Transverse colon (tissue), 4 donors: ENCODE results near the gene PODN. TPM values are rescaled to one million over a fixed set of nuclear protein-coding genes. Genes with fewer than 3 reads are reported as not detected.

ENCODE experiments used
- DNase-seq: peaks from one replicate; pipeline ENCODE4 v3.0.0-alpha.2; 2019
- H3K27ac ChIP-seq, 4 donors: fragments of 200-600 bp; sonication (generic); 2 replicates each; pipeline ENCODE4 v1.5.1; 2016 to 2018; ENCODE audit warnings: inconsistent platforms in 4 of 4
- H3K27me3 ChIP-seq: fragments of 200-600 bp; sonication (generic); 2 replicates; pipeline ENCODE4 v1.5.1; 2017; ENCODE audit warnings: inconsistent platforms
- H3K36me3 ChIP-seq, 4 donors: fragments of 200-600 bp; sonication (generic); 2 replicates each; pipeline ENCODE4 v1.5.1; 2017 to 2019; ENCODE audit warnings: inconsistent platforms in 4 of 4
- H3K4me1 ChIP-seq, 4 donors: fragments of 200-600 bp; sonication (generic); 2 replicates each; pipeline ENCODE4 v1.5.1; 2017 to 2020; ENCODE audit warnings: inconsistent platforms in 4 of 4
- H3K4me3 ChIP-seq, 4 donors: fragments of 200-600 bp; sonication (generic); 1 replicate in 1 of 4; 2 replicates in 3 of 4; pipeline versions ENCODE4 v1.5.1 to v1.6.1; 2017 to 2019; ENCODE audit warnings: inconsistent platforms in 4 of 4
- H3K9me3 ChIP-seq, 2 donors: fragments of 200-600 bp; sonication (generic); 2 replicates each; pipeline ENCODE4 v1.5.1; 2017 to 2019; ENCODE audit warnings: inconsistent platforms in 2 of 2
- CTCF ChIP-seq, 5 experiments: fragments of 200-600 bp in 3 of 5; fragments of 450-650 bp in 2 of 5; sonication (generic) in 3 of 5; IDR thresholded peaks; 1 replicate in 2 of 5; 2 replicates in 3 of 5; pipeline ENCODE4 v1.5.1; 2016 to 2017; ENCODE audit warnings: antibody characterized with exemption in 5 of 5, inconsistent platforms in 3 of 5, mild to moderate bottlenecking in 2 of 5, moderate library complexity in 1 of 5
- EP300 ChIP-seq: sonication (generic); formaldehyde crosslinking; IDR thresholded peaks from one replicate; pipeline ENCODE4 v1.6.1; 2017; ENCODE audit warnings: antibody characterized with exemption, low read depth
- POLR2A ChIP-seq: fragments of 450-650 bp; IDR thresholded peaks from one replicate; pipeline ENCODE4 v1.6.1; 2016; ENCODE audit warnings: antibody characterized with exemption, mild to moderate bottlenecking, moderate library complexity
- POLR2AphosphoS5 ChIP-seq, 3 donors: sonication (generic); formaldehyde crosslinking; IDR thresholded peaks; one replicate each; pipeline ENCODE4 v1.6.1; 2016; ENCODE audit warnings: antibody characterized with exemption in 3 of 3
- WGBS, 2 donors: methylation state at CpG; one replicate each; pipeline ENCODE4 v1.1.5; 2018; ENCODE audit warnings: low coverage in 1 of 2; 5-methylcytosine and 5-hydroxymethylcytosine counted together
- in situ Hi-C, 4 donors: fragments of 200-750 bp; cut with MboI; loops; one replicate each; pipeline versions ENCODE4 v1.15.0 to v1.15.1; 2017; ENCODE audit warnings: low sequenced_read_pairs in 3 of 4, low pct_ligation_motif_present in 1 of 4, low pct_unique_long_range_greater_than_20kb in 1 of 4
- intact Hi-C: fragments of 100-400 bp; cut with DNase I; formaldehyde crosslinking; loops from one replicate; pipeline ENCODE4 v1.15.1; 2023; ENCODE audit warnings: low total_unique reads
- total RNA-seq, 4 donors: library from RNA; depleted of rRNA; stranded (reverse); fragments of >200 nt; gene quantifications; one replicate each; pipeline ENCODE4 v1.1.0, GENCODE V29; 2016

The PODN gene
- total RNA-seq, 4 donors from 2014 or later, result 29.4 to 43.6 (median 35.6) TPM

- WGBS, 2 donors, result 84% methylated on average over 14 of the region's 14 CpGs; no CpG with 5 or more reads in 1 of the 2 donors
Measured at GRCh38 chr1:53081384-53082066, 19.5 kb downstream of the PODN start.

GRCh38 chr1:53082826-53083455, 20.9 kb downstream of the PODN start:
- Histone ChIP-seq H3K9me3 (no peaks in the 10 kb centered on the region), H3K27me3 (no peaks in the 10 kb centered on the region), H3K4me1 (no peaks in the 10 kb centered on the region), H3K27ac (no peak overlapping the region), H3K36me3 (no peaks in the 10 kb centered on the region), H3K4me3 (no peak overlapping the region)
- in situ Hi-C loops, result no loop called here
- WGBS, 2 donors, result 85% methylated on average over 13 of the region's 13 CpGs; no CpG with 5 or more reads in 1 of the 2 donors
- intact Hi-C loops, result no loop called here
- DNase-seq, result no peak
- TF ChIP-seq CTCF (IDR thresholded peaks at IDR 0.05), result no peak
- TF ChIP-seq EP300, result no peak
- no peak for TF ChIP-seq POLR2AphosphoS5 (IDR thresholded peaks at IDR 0.05)
- no peak for TF ChIP-seq POLR2A

More at GRCh38 chr1:53081384-53082066, 19.5 kb downstream of the PODN start:
- no peak for DNase-seq
- intact Hi-C loops (no loop called here), in situ Hi-C loops (no loop called here)
- no peak overlapping the region for H3K27ac ChIP-seq
- H3K9me3 ChIP-seq, result no peaks in the 10 kb centered on the region
- H3K4me3 ChIP-seq, result no peak overlapping the region
- TF ChIP-seq CTCF (IDR thresholded peaks at IDR 0.05) (no peak), POLR2A (no peak), POLR2AphosphoS5 (IDR thresholded peaks at IDR 0.05) (no peak), EP300 (no peak)
- no peaks in the 10 kb centered on the region for H3K27me3 ChIP-seq
- no peaks in the 10 kb centered on the region for H3K4me1 ChIP-seq
- no peaks in the 10 kb centered on the region for H3K36me3 ChIP-seq

GRCh38 chr1:53083636-53084588, 21.9 kb downstream of the PODN start:
- WGBS, 2 donors, result 78 to 93% methylated on average over 5 to 17 of the region's 17 CpGs
- no peaks in the 10 kb centered on the region for H3K36me3 ChIP-seq
- intact Hi-C loops, result no loop called here

GRCh38 chr1:53084589-53084971, 22.6 kb downstream of the PODN start:
- no peak for TF ChIP-seq POLR2AphosphoS5 (IDR thresholded peaks at IDR 0.05)
- in situ Hi-C loops, result no loop called here
- Histone ChIP-seq H3K9me3 (no peaks in the 10 kb centered on the region), H3K4me3 (no peak overlapping the region), H3K4me1 (peaks cover 0 to 4% (median 2%) of the 10 kb centered on the region in 4 donors), H3K27ac (no peak overlapping the region), H3K36me3 (no peaks in the 10 kb centered on the region), H3K27me3 (no peaks in the 10 kb centered on the region)
- intact Hi-C loops, result no loop called here
- WGBS, 2 donors, result 77 to 80% methylated on average over 1 to 8 of the region's 8 CpGs
- no peak for DNase-seq

More at GRCh38 chr1:53083636-53084588, 21.9 kb downstream of the PODN start:
- TF ChIP-seq POLR2AphosphoS5 (IDR thresholded peaks at IDR 0.05), result no peak
- TF ChIP-seq POLR2A, result no peak
- Histone ChIP-seq H3K9me3 (no peaks in the 10 kb centered on the region), H3K4me1 (no peaks in the 10 kb centered on the region), H3K27ac (no peak overlapping the region), H3K4me3 (no peak overlapping the region), H3K27me3 (no peaks in the 10 kb centered on the region)
- in situ Hi-C loops, result no loop called here
- no peak for DNase-seq

- Histone ChIP-seq H3K36me3 (no peaks in the 10 kb centered on the region), H3K9me3 (no peaks in the 10 kb centered on the region), H3K4me3 (no peak overlapping the region), H3K27ac (no peak overlapping the region), H3K4me1 (peaks cover 0 to 9% (median 6%) of the 10 kb centered on the region in 4 donors), H3K27me3 (no peaks in the 10 kb centered on the region)
- in situ Hi-C loops (no loop called here), intact Hi-C loops (no loop called here)
- TF ChIP-seq CTCF (IDR thresholded peaks at IDR 0.05), result no peak
- TF ChIP-seq POLR2A, result no peak
- no peak for TF ChIP-seq EP300
- no peak for TF ChIP-seq POLR2AphosphoS5 (IDR thresholded peaks at IDR 0.05)
- no peak for DNase-seq
- 92% methylated on average over 8 of the region's 8 CpGs; no CpG with 5 or more reads in 1 of the 2 donors for WGBS, 2 donors
Measured at GRCh38 chr1:53085405-53085804, 23.4 kb downstream of the PODN start.
